Measurements from ENCODE around the gene PDE6B. TPM values are rescaled to one million over a fixed set of nuclear protein-coding genes. Genes with fewer than 3 reads are reported as not detected.

The PDE6B gene
- total and polyA plus RNA-seq, 2 experiments from 2014 or later = 3.4 to 5.0 TPM

GRCh38 chr4:628311-628741 lies 3.0 kb downstream of the PDE6B start (continued):
- TF ChIP-seq ZNF462 (CRISPR knock-in tag; IDR thresholded peaks at IDR 0.05) (no peak), EZH2phosphoT487 (IDR thresholded peaks at IDR 0.05; ENCODE audit: unreplicated experiment) (no peak), POLR2AphosphoS5 (IDR thresholded peaks at IDR 0.05; ENCODE audit: low read depth) (no peak)

DNA sequence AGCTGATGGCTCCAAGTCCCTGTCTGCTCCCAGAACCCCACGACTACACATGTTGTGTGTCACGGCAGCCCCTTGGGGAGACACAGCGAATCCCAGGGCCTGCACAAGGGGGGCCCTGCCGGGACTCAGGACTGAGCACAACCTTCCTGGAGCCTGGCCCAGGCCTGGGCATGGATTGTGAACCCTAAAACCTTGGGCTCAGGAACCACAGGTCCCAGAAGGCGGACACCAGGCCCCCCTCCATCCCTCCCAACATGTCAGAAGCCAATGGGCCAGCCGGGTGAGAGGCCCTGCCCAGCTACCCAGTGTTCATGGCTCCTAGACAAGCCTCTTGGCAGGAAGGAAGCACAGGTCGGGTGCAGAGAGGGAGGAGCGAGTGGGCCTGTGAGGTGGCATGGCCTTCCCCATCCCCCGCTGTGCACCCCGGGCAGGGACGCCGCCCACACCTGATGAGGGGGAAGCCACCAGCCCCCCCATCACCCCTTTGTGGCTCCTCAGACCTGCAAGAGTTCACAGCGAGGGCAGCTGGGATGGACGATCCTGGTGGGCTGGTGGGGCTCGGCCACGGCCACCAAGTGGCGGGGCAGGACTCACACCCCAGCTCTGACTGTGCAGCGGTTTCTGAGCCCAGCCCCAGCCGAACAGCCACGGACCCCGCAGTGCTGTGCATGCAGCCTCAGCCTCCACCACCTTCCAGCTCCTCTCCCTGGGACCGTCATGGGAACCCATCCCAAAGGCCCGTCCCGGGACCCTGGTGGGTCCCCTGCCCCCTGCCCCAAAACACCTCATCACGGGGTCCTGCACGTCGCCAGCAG lies 3.7 kb downstream of the PDE6B start:
- Histone ChIP-seq H3K27me3 (ENCODE audit: insufficient read depth) (no peaks in the 10 kb centered on the region), H3K4me3 (no peak overlapping the region), H3K9me2 (ENCODE audit: insufficient read depth) (no peaks in the 10 kb centered on the region), H3K79me2 (replicated peaks; ENCODE audit: insufficient read depth) (no peaks in the 10 kb centered on the region), H3K4me1 (ENCODE audit: insufficient read depth) (no peaks in the 10 kb centered on the region; the same call in 1 of the 2 replicates), H3K27ac (ENCODE audit: low read depth) (no peak overlapping the region), H3F3A (replicated peaks; ENCODE audit: low read depth) (no peaks in the 10 kb centered on the region), H3K36me3 (ENCODE audit: insufficient read depth) (no peaks in the 10 kb centered on the region), H4K20me1 (replicated peaks; ENCODE audit: insufficient read depth) (no peaks in the 10 kb centered on the region), H3K4me2 (no peak overlapping the region), H2AFZ (no peak overlapping the region)
- peaks cover 21% of the 10 kb centered on the region for H3K9me3 Mint-ChIP-seq
- H3K36me3 Mint-ChIP-seq (ENCODE audit: low read depth) = peaks cover 8% of the 10 kb centered on the region; the same call in 1 of the 3 replicates
- no peak for ATAC-seq
- peaks cover 10% of the 10 kb centered on the region for H3K4me1 Mint-ChIP-seq
- peaks cover 23% of the 10 kb centered on the region for H3K27me3 Mint-ChIP-seq (ENCODE audit: insufficient read depth, low read depth, poor library complexity)
- H3K27ac Mint-ChIP-seq = no peak overlapping the region
- no peak for DNase-seq (ENCODE audit: low spot score)
- H3K4me3 Mint-ChIP-seq = no peak overlapping the region
- TF ChIP-seq NANOG (IDR thresholded peaks at IDR 0.05; ENCODE audit: borderline replicate concordance) = no peak
- TF ChIP-seq EZH2phosphoT487 (IDR thresholded peaks at IDR 0.05; ENCODE audit: unreplicated experiment) = no peak
- no peak for TF ChIP-seq ZNF331 (CRISPR knock-in tag; IDR thresholded peaks at IDR 0.05; ENCODE audit: low read depth)
- no peak for TF ChIP-seq EZH2 (IDR thresholded peaks at IDR 0.05; ENCODE audit: low read depth, unreplicated experiment)
- TF ChIP-seq, protein P1, sequence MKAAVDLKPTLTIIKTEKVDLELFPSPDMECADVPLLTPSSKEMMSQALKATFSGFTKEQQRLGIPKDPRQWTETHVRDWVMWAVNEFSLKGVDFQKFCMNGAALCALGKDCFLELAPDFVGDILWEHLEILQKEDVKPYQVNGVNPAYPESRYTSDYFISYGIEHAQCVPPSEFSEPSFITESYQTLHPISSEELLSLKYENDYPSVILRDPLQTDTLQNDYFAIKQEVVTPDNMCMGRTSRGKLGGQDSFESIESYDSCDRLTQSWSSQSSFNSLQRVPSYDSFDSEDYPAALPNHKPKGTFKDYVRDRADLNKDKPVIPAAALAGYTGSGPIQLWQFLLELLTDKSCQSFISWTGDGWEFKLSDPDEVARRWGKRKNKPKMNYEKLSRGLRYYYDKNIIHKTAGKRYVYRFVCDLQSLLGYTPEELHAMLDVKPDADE (IDR thresholded peaks at IDR 0.05) = no peak
- no peak for TF ChIP-seq ZNF462 (CRISPR knock-in tag; IDR thresholded peaks at IDR 0.05)

Data from GM23338 (cell line).